ENCODE results near the gene HOXD1. TPM values are rescaled to one million over a fixed set of nuclear protein-coding genes. Genes with fewer than 3 reads are reported as not detected.

Gene HOXD1
- total RNA-seq, 6 experiments from 2014 or later, result not detected

DNA sequence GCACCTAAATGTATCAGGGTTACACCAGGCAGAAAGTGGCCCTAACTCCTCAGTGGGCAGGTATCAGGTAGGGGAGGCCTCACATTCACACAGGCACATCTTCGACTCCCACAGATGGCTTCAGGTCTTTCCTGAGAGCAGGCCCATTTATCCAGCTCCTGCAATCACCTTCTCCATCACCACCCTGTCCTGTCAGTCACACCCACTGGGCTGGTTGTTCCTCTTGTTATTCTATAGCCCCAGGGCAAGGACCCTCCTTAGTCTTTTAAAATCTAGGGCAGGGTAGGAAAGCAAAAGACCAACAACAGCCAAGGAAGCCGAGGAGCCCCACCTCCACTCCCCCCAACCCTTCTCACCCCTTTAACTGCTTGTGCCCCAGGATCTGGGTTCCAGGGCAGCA lies 46.2 kb upstream of the HOXD1 start:
- H3K4me1 Mint-ChIP-seq (ENCODE audit: low read depth), result peaks cover 23% of the 10 kb centered on the region
- H3K27me3 Mint-ChIP-seq (ENCODE audit: insufficient read depth), result peaks cover 45% of the 10 kb centered on the region
- TF ChIP-seq, protein P1, sequence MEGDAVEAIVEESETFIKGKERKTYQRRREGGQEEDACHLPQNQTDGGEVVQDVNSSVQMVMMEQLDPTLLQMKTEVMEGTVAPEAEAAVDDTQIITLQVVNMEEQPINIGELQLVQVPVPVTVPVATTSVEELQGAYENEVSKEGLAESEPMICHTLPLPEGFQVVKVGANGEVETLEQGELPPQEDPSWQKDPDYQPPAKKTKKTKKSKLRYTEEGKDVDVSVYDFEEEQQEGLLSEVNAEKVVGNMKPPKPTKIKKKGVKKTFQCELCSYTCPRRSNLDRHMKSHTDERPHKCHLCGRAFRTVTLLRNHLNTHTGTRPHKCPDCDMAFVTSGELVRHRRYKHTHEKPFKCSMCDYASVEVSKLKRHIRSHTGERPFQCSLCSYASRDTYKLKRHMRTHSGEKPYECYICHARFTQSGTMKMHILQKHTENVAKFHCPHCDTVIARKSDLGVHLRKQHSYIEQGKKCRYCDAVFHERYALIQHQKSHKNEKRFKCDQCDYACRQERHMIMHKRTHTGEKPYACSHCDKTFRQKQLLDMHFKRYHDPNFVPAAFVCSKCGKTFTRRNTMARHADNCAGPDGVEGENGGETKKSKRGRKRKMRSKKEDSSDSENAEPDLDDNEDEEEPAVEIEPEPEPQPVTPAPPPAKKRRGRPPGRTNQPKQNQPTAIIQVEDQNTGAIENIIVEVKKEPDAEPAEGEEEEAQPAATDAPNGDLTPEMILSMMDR (IDR thresholded peaks at IDR 0.05), result no peak
- DNase-seq, result no peak
- no peak overlapping the region for H3K27ac Mint-ChIP-seq
- H3K36me3 Mint-ChIP-seq (ENCODE audit: low read depth), result no peaks in the 10 kb centered on the region
- no peaks in the 10 kb centered on the region for H3K9me3 Mint-ChIP-seq
- H3K4me3 Mint-ChIP-seq, result no peak overlapping the region

DNA sequence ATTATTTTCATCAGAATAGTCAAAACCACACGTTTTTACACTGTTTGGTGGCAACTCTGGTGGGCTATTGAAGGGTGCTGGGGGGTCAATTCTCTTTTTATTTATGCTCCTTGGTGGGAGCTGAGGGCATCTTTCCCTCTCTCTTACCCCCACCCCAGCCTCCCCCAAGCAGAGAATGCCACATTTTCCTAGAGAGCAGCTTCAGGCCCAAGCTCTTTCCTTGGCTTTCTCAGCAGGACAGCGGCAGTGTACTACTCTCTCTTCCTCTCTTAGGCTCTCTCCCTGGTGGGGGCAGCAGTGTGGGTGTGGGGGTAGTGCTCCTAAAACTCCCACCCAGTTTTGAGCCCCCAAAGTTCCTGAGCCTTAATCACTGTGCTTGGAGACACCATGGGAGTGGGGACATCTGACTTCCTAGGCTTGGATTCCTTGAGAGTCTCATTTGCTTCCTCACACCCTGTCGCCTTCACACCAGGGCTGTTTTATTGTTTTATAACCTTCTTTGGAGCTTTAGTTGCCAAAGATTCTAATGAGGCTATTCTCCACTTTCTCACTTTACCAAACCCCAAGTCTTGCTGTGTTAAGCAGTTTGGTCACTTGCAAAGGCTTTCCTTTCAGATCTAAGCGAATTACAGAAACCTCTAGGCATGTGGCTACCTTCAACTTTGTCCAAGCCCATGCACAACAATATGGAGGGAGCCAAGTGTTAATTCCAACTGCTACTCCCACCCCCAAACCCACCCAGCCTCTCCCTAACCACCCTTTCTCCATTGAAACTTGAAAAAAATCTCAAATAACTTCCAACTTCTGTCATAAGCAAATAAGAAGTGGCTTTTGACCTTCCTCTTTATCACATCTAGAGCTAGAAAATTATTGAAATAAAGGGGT lies 43.1 kb upstream of the HOXD1 start:
- Mint-ChIP-seq H3K4me3 (no peak overlapping the region), H3K4me1 (ENCODE audit: low read depth) (peaks cover 16% of the 10 kb centered on the region; the same call in 1 of the 2 replicates), H3K36me3 (ENCODE audit: low read depth) (no peaks in the 10 kb centered on the region; the same call in 1 of the 2 replicates), H3K9me3 (no peaks in the 10 kb centered on the region), H3K27me3 (ENCODE audit: insufficient read depth) (peaks cover 61% of the 10 kb centered on the region), H3K27ac (no peak overlapping the region)
- TF ChIP-seq, protein P1 (IDR thresholded peaks at IDR 0.05), result no peak
- no peak for DNase-seq

DNA sequence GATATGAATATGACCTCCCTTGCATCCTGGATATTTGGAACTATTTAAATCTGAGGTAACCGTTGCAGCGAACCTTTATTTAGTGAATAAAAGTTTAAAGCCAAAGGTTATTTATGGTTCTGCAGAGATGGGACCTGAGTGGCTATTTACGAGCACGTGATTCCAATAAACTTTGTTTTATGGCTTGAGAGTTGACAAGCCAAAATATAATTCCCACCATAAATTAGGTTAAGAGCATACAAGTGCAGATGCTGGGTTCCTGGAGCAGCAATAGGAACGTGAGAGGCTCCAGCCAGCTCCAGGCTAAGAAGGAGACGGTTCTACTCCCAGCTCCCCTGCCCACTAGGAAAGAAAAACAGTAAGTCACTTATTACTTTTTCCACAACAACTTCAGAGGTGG lies 42.4 kb upstream of the HOXD1 start:
- H3K9me3 Mint-ChIP-seq, result no peaks in the 10 kb centered on the region
- H3K27ac Mint-ChIP-seq, result no peak overlapping the region
- peaks cover 68% of the 10 kb centered on the region for H3K27me3 Mint-ChIP-seq (ENCODE audit: insufficient read depth)
- no peak overlapping the region for H3K4me3 Mint-ChIP-seq
- H3K36me3 Mint-ChIP-seq (ENCODE audit: low read depth), result no peaks in the 10 kb centered on the region; the same call in 1 of the 2 replicates
- H3K4me1 Mint-ChIP-seq (ENCODE audit: low read depth), result peaks cover 17% of the 10 kb centered on the region; the same call in 1 of the 2 replicates
- no peak for DNase-seq
- TF ChIP-seq, protein P1 (IDR thresholded peaks at IDR 0.05), result no peak

DNA sequence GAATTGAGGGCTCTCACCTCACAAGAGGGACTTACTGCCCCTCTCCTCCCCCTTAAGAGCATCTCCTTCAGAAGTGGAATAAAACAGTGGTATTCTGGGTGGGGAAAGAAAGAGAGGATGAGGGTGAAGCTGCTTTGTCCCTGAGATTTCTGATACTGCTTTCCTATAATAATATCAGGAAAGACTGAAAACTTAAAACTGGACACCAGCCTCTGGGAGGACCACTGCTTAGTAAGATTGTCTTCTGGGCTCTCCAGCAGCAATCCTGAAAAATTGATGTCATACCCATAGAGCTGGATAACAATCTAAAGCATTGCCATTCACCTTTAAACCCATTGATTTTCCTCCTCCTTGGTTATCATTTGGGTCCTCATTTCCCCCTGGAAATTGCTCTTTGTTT lies 41.8 kb upstream of the HOXD1 start:
- TF ChIP-seq, protein P1 (IDR thresholded peaks at IDR 0.05), result no peak
- no peak overlapping the region for H3K27ac Mint-ChIP-seq
- H3K27me3 Mint-ChIP-seq (ENCODE audit: insufficient read depth), result peaks cover 70% of the 10 kb centered on the region
- no peaks in the 10 kb centered on the region; the same call in 1 of the 2 replicates for H3K36me3 Mint-ChIP-seq (ENCODE audit: low read depth)
- no peak for DNase-seq
- H3K4me1 Mint-ChIP-seq (ENCODE audit: low read depth), result peaks cover 17% of the 10 kb centered on the region; the same call in 1 of the 2 replicates
- H3K9me3 Mint-ChIP-seq, result no peaks in the 10 kb centered on the region
- H3K4me3 Mint-ChIP-seq, result no peak overlapping the region

DNA sequence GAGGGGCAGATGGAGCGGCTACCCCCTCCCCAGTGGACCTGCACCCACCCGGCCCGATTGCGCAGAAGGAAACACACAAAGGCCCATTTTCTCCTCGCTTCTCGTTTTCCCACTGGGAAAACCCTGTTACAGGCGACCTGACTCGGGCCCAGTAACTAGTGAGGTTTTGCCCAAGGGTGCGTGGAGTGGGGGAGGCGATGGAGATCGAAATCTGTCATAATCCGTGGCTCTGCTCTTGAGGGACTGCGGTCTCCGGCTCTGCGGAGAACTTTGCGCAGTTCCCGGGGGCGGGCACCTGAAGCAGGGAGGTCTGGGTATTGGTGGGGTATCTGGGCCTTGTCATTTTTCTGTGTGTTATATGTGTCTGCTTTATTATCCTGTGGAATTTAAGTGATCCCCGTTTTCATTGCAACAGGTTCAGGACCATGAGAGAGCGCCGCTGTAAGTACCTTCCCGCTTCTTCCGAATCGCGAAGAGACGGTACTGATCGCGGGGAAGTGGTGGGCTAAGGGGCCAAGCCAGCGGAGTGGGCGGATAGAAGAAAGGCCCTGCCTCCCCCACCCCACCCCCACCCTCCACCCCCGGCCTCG lies 41.2 kb upstream of the HOXD1 start:
- H3K9me3 Mint-ChIP-seq, result no peaks in the 10 kb centered on the region
- no peak overlapping the region for H3K4me3 Mint-ChIP-seq
- H3K4me1 Mint-ChIP-seq (ENCODE audit: low read depth), result peaks cover 17% of the 10 kb centered on the region; the same call in 1 of the 2 replicates
- H3K36me3 Mint-ChIP-seq (ENCODE audit: low read depth), result no peaks in the 10 kb centered on the region; the same call in 1 of the 2 replicates
- DNase-seq, result no peak
- TF ChIP-seq, protein P1 (IDR thresholded peaks at IDR 0.05), result no peak
- H3K27me3 Mint-ChIP-seq (ENCODE audit: insufficient read depth), result peaks cover 70% of the 10 kb centered on the region
- H3K27ac Mint-ChIP-seq, result no peak overlapping the region
